OCI-LY7 (cell line): ENCODE measurements around the gene ZNF747. TPM values are rescaled to one million over a fixed set of nuclear protein-coding genes. Genes with fewer than 3 reads are reported as not detected.
"Not testable (repeated sequence)": the region's sequence is repeated elsewhere in the genome, so short reads cannot be mapped to it uniquely, and the experiment has no call there.

Experiments used
- BruUV-seq: library from RNA; stranded (reverse); fragments of 400-500 nt; replicated peaks from 2 replicates; lab custom pipeline; 2021; lab: Mats Ljungman, UMichigan
- CTCF ChIA-PET: fragments of 300-600 bp; sonication (Branson Sonifier 250); formaldehyde crosslinking; loops from one replicate; lab custom pipeline; 2022; ENCODE audit warnings: antibody characterized with exemption; ENCODE audit not compliant: unreplicated experiment; lab: Charles Lee
- POLR2A ChIA-PET: fragments of 300-600 bp; sonication (Branson Sonifier 250); formaldehyde crosslinking; loops from one replicate; lab custom pipeline; 2022; ENCODE audit warnings: antibody characterized with exemption; lab: Charles Lee
- DNase-seq: peaks from one replicate; pipeline ENCODE4 v3.0.0-alpha.2; 2015; ENCODE audit warnings: low spot score
- H2AFZ ChIP-seq: fragments of 200-600 bp; sonication (generic), shearing (Covaris generic); 2 replicates; pipeline ENCODE4 v1.6.1; 2014; ENCODE audit warnings: mild to moderate bottlenecking, antibody characterized with exemption, low read length, moderate library complexity
- H3K27ac ChIP-seq: fragments of 200-600 bp; sonication (generic); 2 replicates; pipeline ENCODE4 v1.5.1; 2014; ENCODE audit warnings: mixed run types, low read depth, mild to moderate bottlenecking, moderate library complexity, low read length, inconsistent platforms; ENCODE audit not compliant: poor library complexity, severe bottlenecking
- H3K36me3 ChIP-seq: fragments of 200-600 bp; sonication (generic); 2 replicates; pipeline ENCODE4 v1.6.1; 2014; ENCODE audit warnings: mild to moderate bottlenecking, antibody characterized with exemption, low read length, moderate library complexity, mixed read lengths; ENCODE audit not compliant: insufficient read depth
- H3K4me1 ChIP-seq: fragments of 200-600 bp; sonication (generic); 2 replicates; pipeline ENCODE4 v1.5.1; 2014; ENCODE audit warnings: mild to moderate bottlenecking, low read length; ENCODE audit not compliant: insufficient read depth, poor library complexity, severe bottlenecking
- H3K4me2 ChIP-seq: fragments of 200-600 bp; sonication (generic); 2 replicates; pipeline ENCODE4 v1.6.1; 2014; ENCODE audit warnings: mild to moderate bottlenecking, low read length
- H3K4me3 ChIP-seq: fragments of 200-600 bp; sonication (generic); 2 replicates; pipeline ENCODE4 v1.5.1; 2014; ENCODE audit warnings: mild to moderate bottlenecking, low read depth, low read length; ENCODE audit not compliant: poor library complexity, severe bottlenecking
- H3K79me2 ChIP-seq: fragments of 200-600 bp; sonication (generic); 2 replicates; pipeline ENCODE4 v1.6.1; 2016; ENCODE audit warnings: low read depth, mild to moderate bottlenecking, low read length, moderate library complexity, mixed read lengths; ENCODE audit not compliant: insufficient read depth
- H3K9me2 ChIP-seq: fragments of 200-600 bp; sonication (generic); 2 replicates; pipeline ENCODE4 v1.6.1; 2016; ENCODE audit warnings: mild to moderate bottlenecking, low read length, mixed read lengths; ENCODE audit not compliant: insufficient read depth
- H3K9me3 ChIP-seq: fragments of 200-600 bp; sonication (generic); 2 replicates; pipeline ENCODE4 v1.6.1; 2014; ENCODE audit warnings: mild to moderate bottlenecking, mixed run types, low read length, mixed read lengths
- H4K20me1 ChIP-seq: fragments of 200-600 bp; sonication (generic); 2 replicates; pipeline ENCODE4 v1.6.1; 2014; ENCODE audit warnings: mild to moderate bottlenecking, antibody characterized with exemption, low read length, moderate library complexity, mixed read lengths; ENCODE audit not compliant: insufficient read depth
- EZH2phosphoT487 ChIP-seq: fragments of 200-600 bp; sonication (generic); IDR thresholded peaks from 2 replicates; pipeline ENCODE4 v1.6.1; 2018; ENCODE audit warnings: low read depth, borderline replicate concordance, mild to moderate bottlenecking, mixed run types, antibody characterized with exemption, low read length, moderate library complexity, mixed read lengths
- intact Hi-C: fragments of 100-400 bp; cut with micrococcal nuclease; formaldehyde crosslinking; loops from one replicate; pipeline ENCODE4 v1.10.0; 2022; ENCODE audit not compliant: unreplicated experiment
- total RNA-seq, 2 experiments: library from RNA; depleted of rRNA in 1 of 2; stranded (reverse); fragments of >200 nt in 1 of 2; shearing (Covaris generic) in 1 of 2; gene quantifications; 2 replicates each; pipeline ENCODE4 v1.2.3, GENCODE V29; 2014 to 2022
- TF ChIP-seq, protein P1 (sequence below): fragments of 200-600 bp; sonication (generic); conservative IDR thresholded peaks from 2 replicates; pipeline ENCODE4 v1.5.1; 2014; ENCODE audit warnings: mild to moderate bottlenecking, antibody characterized with exemption, low read length, moderate library complexity, mixed read lengths

ZNF747 gene
- total RNA-seq, 2 experiments from 2014 or later: 17.2 to 22.2 TPM

DNA sequence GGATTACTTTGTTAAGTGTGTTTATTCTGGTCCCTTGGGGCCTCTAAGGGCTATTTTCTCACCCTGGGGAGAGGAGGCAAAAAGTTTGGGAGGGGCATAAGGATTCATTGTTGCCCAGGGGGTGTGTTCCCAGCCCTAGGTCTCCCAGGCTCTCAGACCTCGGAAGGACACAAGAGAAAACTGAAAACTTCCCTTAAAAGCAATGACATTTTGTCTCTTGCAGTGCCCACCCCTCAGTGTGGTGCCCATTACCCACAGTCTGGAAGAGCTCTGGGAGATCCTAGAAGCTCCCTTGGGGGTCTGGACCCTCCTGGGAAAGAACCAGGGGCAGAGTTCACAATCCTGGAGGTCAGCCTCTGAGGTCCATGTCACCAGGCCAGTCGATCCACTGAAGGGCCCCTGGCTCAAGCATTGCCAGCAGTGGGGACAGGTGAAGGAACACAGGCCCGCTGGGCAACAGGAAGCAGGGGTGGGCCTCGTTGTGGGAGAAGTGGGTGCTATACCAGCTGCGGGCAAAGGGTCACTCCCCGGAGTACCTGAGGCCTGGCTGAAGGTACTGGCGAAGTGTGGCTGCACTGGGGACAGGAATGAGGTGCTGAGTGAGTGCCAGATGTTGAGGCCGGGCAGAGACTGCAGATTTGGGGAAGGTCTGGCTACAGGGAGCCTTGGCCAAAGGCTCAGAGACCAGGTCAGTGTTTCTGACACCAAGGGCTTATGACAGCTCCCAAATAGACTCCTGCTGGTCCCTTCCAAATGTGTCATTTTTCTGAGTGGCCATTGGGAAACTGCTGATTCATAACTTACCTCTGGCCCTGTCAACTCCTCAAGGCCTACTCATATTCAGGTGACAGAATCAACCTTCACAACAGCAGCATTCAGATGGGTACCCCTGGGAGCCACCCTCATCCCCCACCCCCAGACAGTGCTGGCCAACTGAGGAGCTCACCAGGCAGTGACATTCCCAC is 4.6 kb upstream of the ZNF747 start:
- peaks cover 31% of the 10 kb centered on the region for H3K4me1 ChIP-seq
- H3K36me3 ChIP-seq: no peaks in the 10 kb centered on the region
- TF ChIP-seq EZH2phosphoT487: no peak
- TF ChIP-seq, protein P1, sequence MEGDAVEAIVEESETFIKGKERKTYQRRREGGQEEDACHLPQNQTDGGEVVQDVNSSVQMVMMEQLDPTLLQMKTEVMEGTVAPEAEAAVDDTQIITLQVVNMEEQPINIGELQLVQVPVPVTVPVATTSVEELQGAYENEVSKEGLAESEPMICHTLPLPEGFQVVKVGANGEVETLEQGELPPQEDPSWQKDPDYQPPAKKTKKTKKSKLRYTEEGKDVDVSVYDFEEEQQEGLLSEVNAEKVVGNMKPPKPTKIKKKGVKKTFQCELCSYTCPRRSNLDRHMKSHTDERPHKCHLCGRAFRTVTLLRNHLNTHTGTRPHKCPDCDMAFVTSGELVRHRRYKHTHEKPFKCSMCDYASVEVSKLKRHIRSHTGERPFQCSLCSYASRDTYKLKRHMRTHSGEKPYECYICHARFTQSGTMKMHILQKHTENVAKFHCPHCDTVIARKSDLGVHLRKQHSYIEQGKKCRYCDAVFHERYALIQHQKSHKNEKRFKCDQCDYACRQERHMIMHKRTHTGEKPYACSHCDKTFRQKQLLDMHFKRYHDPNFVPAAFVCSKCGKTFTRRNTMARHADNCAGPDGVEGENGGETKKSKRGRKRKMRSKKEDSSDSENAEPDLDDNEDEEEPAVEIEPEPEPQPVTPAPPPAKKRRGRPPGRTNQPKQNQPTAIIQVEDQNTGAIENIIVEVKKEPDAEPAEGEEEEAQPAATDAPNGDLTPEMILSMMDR: no peak
- CTCF ChIA-PET: no interaction called here
- H4K20me1 ChIP-seq: no peaks in the 10 kb centered on the region
- POLR2A ChIA-PET: no interaction called here
- H3K4me3 ChIP-seq: no peak overlapping the region
- H3K4me2 ChIP-seq: peak overlapping the region; percentile 30; the same call in 1 of the 2 replicates
- intact Hi-C loops: no loop called here
- H3K27ac ChIP-seq: no peak overlapping the region
- no peaks in the 10 kb centered on the region for H3K9me3 ChIP-seq
- BruUV-seq: no TSS peak
- H3K9me2 ChIP-seq: no peaks in the 10 kb centered on the region
- no peak for DNase-seq
- H2AFZ ChIP-seq: no peak overlapping the region
- peaks cover 19% of the 10 kb centered on the region; the same call in 1 of the 2 replicates for H3K79me2 ChIP-seq

DNA sequence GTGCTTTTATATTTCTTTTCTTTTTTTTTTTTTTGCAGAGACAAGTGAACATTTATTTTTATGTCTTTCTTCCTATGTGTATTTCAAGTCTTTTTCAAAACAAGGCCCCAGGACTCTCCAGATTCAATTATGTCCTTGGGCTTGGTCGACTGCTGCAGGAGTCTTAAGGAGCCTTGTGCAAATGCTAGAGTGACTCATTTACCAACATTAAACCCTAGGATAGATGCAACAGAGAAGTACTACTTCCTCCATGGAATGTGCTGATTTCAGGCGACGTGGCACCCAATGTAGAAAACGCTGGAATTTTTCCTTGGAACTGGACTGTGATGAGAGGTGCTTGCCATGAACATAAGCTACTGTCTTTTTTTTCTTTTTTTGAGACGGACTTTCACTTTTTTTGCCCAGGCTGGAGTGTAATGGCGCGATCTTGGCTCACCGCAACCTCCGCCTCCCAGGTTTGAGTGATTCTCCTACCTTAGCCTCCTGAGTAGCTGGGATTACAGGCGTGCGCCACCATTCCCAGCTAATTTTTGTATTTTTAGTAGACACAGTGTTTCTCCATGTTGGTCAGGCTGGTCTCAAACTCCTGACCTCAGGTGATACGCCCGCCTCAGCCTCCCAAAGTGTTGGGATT is 1.9 kb upstream of the ZNF747 start:
- H3K4me1 ChIP-seq: peaks cover 39% of the 10 kb centered on the region
- peak overlapping the region; percentile 82 for H3K27ac ChIP-seq
- H3K4me2 ChIP-seq: peak overlapping the region; percentile 89
- BruUV-seq, H4K20me1 ChIP-seq, intact Hi-C loops, H3K9me2 ChIP-seq, DNase-seq, H3K9me3 ChIP-seq: not testable (repeated sequence)
- H2AFZ ChIP-seq: peak overlapping the region; percentile 51; the same call in 1 of the 2 replicates
- H3K79me2 ChIP-seq: peaks cover 28% of the 10 kb centered on the region; the same call in 1 of the 2 replicates
- POLR2A ChIA-PET: interaction anchor here (0.5 to 4.6 kb wide), 4 partner anchors 21 to 107 kb away, joined by 4 to 54 read pairs (median 6); partner anchors contain the start of genes DCTPP1 and ZNF764
- CTCF ChIA-PET: interaction anchor here (1.8 kb wide), 1 partner anchor 21 kb away, joined by 6 read pairs; no protein-coding TSS in a partner anchor
- H3K36me3 ChIP-seq: peaks cover 12% of the 10 kb centered on the region; the same call in 1 of the 2 replicates
- peak overlapping the region; percentile 75 for H3K4me3 ChIP-seq

DNA sequence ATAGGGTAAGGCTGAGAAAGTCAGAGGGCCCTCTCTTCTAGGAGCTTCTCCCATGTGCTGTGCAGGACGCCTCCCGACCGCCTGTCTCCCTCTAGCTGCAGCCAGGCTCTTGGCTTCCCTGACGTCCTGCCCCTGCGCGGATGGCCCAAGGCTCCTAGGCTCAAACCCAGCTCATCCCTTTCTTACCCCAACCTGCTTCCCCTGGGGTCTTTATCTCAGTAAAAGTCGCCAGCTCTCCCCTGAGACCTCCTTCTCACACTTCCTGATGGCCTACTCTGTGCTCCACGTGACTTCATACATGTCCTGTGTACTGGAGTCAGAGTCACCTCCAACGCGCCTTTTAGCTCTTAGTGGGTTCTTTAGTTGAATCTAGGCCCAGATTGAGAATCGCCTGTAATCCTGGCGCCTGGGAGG is 1.1 kb upstream of the ZNF747 start:
- POLR2A ChIA-PET: interaction anchor here (0.5 to 4.6 kb wide), 11 partner anchors 22 to 106 kb away, joined by 3 to 54 read pairs (median 4); partner anchors contain the start of genes DCTPP1, ZNF689 and ZNF764
- Histone ChIP-seq H3K9me2 (no peaks in the 10 kb centered on the region), H3K4me1 (peaks cover 39% of the 10 kb centered on the region), H2AFZ (peak overlapping the region; percentile 51; the same call in 1 of the 2 replicates), H3K36me3 (peaks cover 19% of the 10 kb centered on the region), H4K20me1 (no peaks in the 10 kb centered on the region), H3K79me2 (peaks cover 28% of the 10 kb centered on the region; the same call in 1 of the 2 replicates), H3K4me3 (peak overlapping the region; percentile 75), H3K27ac (peak overlapping the region; percentile 82), H3K4me2 (peak overlapping the region; percentile 89), H3K9me3 (no peaks in the 10 kb centered on the region)
- CTCF ChIA-PET: interaction anchor here (0.5 to 1.8 kb wide), 6 partner anchors 22 to 414 kb away, joined by 3 to 19 read pairs (median 4); no protein-coding TSS in a partner anchor
- no TSS peak for BruUV-seq
- peak; percentile 82 for DNase-seq
- TF ChIP-seq, protein P1: peak; percentile 76
- TF ChIP-seq EZH2phosphoT487: no peak
- intact Hi-C loops: loop anchor here (1.0 to 2.0 kb wide), 4 partner anchors 23 to 105 kb away; partner anchors contain the start of genes DCTPP1, ITGAL and ZNF764
